Cardiac ventricle fibroblast (primary cell): ENCODE measurements around the gene PABPC3. TPM values are rescaled to one million over a fixed set of nuclear protein-coding genes. Genes with fewer than 3 reads are reported as not detected.

Experiments
- total RNA-seq: library from RNA; depleted of rRNA; stranded (reverse); fragments of >200 nt; gene quantifications from 2 replicates; pipeline ENCODE4 v1.2.3, GENCODE V29; 2015

The PABPC3 gene
- total RNA-seq = 0.15 TPM in 1 of 2 replicates, not detected in the other

DNA sequence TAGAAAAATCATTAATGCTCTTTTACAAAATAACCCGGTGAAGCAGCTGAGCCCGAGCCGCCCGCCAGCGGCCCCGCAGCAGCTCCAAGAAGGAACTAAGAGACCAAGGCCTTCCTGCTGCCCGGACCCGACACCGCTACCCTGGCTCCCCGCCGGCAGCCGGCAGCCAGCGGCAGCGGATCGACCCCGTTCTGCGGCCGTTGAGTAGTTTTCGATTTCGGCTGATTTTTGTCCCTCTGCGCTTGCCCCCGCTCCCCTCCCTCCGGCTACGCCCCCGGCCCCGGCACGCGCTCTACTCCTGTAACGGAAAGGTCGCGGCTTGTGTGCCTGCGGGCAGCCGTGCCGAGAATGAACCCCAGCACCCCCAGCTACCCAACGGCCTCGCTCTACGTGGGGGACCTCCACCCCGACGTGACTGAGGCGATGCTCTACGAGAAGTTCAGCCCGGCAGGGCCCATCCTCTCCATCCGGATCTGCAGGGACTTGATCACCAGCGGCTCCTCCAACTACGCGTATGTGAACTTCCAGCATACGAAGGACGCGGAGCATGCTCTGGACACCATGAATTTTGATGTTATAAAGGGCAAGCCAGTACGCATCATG lies at the start of gene PABPC3:
TSS of gene PABPC3 (plus strand) at position 286 of the 603 bp plus-strand sequence. CDS start at position 349, 63 bp downstream.

Other genes with a start within 250 kb of the PABPC3 start
- not detected in 2 replicates for gene AMER2, start 76.2 kb downstream of the PABPC3 start, total RNA-seq
- gene MTMR6, start 191.4 kb downstream of the PABPC3 start, total RNA-seq = 9.9 and 10.0 TPM in 2 replicates
- 33.6 and 36.6 TPM in 2 replicates for gene NUP58, start 205.5 kb downstream of the PABPC3 start, total RNA-seq